Stimulated activated CD8-positive, alpha-beta memory T cell treated with anti-CD3 and anti-CD28 coated beads, Interleukin-12 subunit alpha, Interleukin-12 subunit beta, amount 100 ng/mL, for 1 hour (primary cell): ENCODE measurements around the gene KRTAP4-16.
"Not testable (repeated sequence)": the region's sequence is repeated elsewhere in the genome, so short reads cannot be mapped to it uniquely, and the experiment has no call there.

Source experiments
- DNase-seq: peaks from one replicate; pipeline ENCODE4 v3.0.0-alpha.2; 2020; ENCODE audit warnings: low read depth

The KRTAP4-16 gene

GRCh38 chr17:41119696-41120690 is 18.0 kb upstream of the KRTAP4-16 start:
- not testable (repeated sequence) for DNase-seq

GRCh38 chr17:41118721-41119120 is 16.7 kb upstream of the KRTAP4-16 start:
- no peak for DNase-seq

- DNase-seq: not testable (repeated sequence)
Measured at GRCh38 chr17:41117846-41118386, 15.9 kb upstream of the KRTAP4-16 start, which contains the start of gene KRTAP4-11. Gene KRTAP4-11 (minus strand): TSS chr17:41118373. CDS start chr17:41118315, 58 bp downstream.

GRCh38 chr17:41116297-41116696 is 14.3 kb upstream of the KRTAP4-16 start:
- no peak for DNase-seq

GRCh38 chr17:41111151-41111885 is 9.3 kb upstream of the KRTAP4-16 start:
- DNase-seq: no peak

- not testable (repeated sequence) for DNase-seq
Measured at GRCh38 chr17:41108728-41109386, 6.8 kb upstream of the KRTAP4-16 start.

- no peak for DNase-seq
Measured at GRCh38 chr17:41107941-41108450, 6.0 kb upstream of the KRTAP4-16 start.

- not testable (repeated sequence) for DNase-seq
Measured at GRCh38 chr17:41105347-41105746, 3.3 kb upstream of the KRTAP4-16 start, which contains the start of gene KRTAP4-9. Gene KRTAP4-9 (plus strand): TSS chr17:41105389. CDS start chr17:41105389, 0 bp downstream.

GRCh38 chr17:41104386-41105038 is 2.5 kb upstream of the KRTAP4-16 start:
- DNase-seq: not testable (repeated sequence)

GRCh38 chr17:41103896-41104295 is 1.9 kb upstream of the KRTAP4-16 start:
- DNase-seq: no peak

- DNase-seq: not testable (repeated sequence)
Measured at GRCh38 chr17:41099682-41100480, 2.1 kb downstream of the KRTAP4-16 start.

GRCh38 chr17:41098481-41098880 is 3.5 kb downstream of the KRTAP4-16 start:
- DNase-seq: no peak

GRCh38 chr17:41098042-41098441 is 4.0 kb downstream of the KRTAP4-16 start, which contains the start of gene KRTAP4-8:
Gene KRTAP4-8 (minus strand): TSS chr17:41098142. CDS start chr17:41098084, 58 bp downstream.
- no peak for DNase-seq

GRCh38 chr17:41096055-41096454 is 6.0 kb downstream of the KRTAP4-16 start:
- DNase-seq: no peak

- DNase-seq: not testable (repeated sequence)
Measured at GRCh38 chr17:41088760-41089352, 13.2 kb downstream of the KRTAP4-16 start.

GRCh38 chr17:41084100-41084856 is 17.7 kb downstream of the KRTAP4-16 start, which contains the start of gene KRTAP4-7:
Gene KRTAP4-7 (plus strand): TSS chr17:41084150. CDS start chr17:41084207, 57 bp downstream.
- not testable (repeated sequence) for DNase-seq

GRCh38 chr17:41083427-41083826 is 18.6 kb downstream of the KRTAP4-16 start:
- not testable (repeated sequence) for DNase-seq

GRCh38 chr17:41082626-41083025 is 19.4 kb downstream of the KRTAP4-16 start:
- no peak for DNase-seq

- DNase-seq: no peak
Measured at GRCh38 chr17:41076788-41077187, 25.2 kb downstream of the KRTAP4-16 start.
